GM19023 (cell line): Measurements from ENCODE around the gene VPS13C.

Source experiments
- ATAC-seq: cut with Tn5 transposase; IDR thresholded peaks from one replicate; pipeline ENCODE4 v1.9.1; 2021; ENCODE audit warnings: mild to moderate bottlenecking, moderate library complexity; ENCODE audit not compliant: unreplicated experiment

Gene VPS13C

DNA sequence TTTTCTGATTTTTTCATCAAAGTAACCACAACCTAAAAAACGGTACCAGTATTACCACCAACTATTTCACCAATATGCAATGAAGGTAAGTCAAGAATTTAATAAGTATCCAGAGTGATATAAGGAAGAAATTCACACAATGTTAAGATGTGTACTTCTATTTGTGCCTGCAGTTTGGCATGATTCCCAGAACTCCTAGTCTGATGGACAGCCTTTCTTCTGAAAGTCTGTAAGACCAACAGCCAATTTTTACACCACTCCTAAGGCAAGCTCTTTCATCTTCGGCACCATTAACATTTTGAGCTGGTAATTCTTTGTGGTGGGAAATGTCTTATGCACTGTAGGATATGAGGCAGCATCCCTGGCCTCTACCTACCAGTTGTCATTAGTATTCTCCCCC lies 108.3 kb downstream of the VPS13C start:
- no peak for ATAC-seq

DNA sequence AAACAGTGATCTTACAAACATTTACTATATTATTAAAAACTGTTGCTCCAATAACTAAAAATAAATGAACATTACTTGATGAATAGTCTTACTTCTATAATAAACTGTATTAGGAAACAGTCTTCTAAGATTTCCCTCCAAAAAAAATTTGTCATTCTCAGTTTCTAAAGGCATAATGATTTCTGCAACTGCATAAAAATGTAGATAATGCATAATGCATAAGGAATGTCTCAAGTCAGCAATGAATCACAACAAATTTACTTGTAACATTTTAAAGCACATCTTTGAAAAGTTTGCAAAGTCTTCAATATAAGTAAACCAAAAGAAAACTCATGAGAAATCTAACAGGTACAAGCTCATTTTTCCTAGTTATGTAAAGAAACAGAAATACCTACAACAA lies 113.5 kb downstream of the VPS13C start:
- no peak for ATAC-seq

DNA sequence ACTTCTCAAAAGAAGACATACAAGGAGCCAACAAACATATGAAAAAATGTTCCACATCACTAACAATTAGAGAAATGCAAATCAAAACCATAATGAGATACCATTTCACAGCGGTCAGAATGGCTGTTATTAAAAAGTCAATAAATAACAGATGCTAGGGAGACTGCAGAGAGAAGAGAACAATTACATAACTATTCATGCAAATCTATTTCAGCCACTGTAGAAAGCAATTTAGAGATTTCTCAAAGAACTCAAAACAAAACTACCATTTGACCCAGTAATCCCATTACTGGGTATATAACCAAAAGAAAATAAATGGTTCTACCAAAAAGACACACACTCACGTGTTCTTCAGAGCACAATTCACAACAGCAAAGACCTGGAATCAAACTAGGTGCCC lies 116.3 kb downstream of the VPS13C start:
- ATAC-seq = no peak

DNA sequence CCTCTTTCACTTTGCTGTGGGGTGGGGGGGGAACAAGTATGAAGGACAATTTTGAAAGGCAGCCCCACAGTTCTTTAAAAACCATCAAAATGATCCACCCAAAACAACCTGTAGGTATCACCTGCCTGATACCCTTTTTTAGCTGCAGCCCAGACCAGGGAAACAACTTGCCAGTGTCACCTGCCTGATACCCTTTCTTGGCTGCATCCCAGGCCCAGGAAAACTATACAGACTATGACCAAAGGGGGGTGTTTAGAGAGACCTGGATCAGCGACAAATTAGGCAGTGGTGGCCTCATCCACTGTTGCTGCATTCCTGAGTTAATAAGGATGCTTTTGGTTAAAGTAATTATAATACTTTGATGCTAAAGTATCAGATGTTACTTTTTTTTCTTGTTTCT lies 122.0 kb downstream of the VPS13C start:
- no peak for ATAC-seq

DNA sequence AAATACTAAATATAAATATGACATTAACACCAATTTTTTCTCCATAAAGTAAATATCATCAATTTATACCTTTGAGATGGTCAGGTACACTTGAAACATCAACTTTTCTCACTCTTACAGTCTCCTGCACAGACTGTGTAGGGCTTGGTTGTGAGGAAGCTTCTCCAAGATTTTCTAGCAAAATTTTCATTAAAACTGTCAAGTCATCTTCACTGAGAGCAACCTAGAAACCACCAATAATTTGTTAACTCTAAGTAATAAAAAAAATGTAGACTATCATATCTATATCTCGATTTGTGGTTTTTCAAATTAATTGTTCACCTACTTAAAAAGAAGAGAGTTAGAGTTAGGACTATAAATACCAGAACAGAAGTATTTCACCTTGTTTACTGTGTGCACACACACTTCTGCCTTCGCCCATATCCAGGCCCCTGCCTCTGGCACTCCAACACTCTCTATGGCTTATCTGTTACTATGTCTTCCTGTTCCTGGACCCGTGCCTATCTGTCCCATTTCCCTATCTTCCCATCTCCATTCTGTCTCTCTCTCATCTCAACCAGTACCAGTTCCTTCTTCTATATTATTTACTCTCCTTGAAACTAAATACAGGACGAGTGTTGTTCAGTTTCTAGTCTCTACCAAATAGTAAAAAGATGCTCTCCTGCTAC lies 123.6 kb downstream of the VPS13C start:
- no peak for ATAC-seq

DNA sequence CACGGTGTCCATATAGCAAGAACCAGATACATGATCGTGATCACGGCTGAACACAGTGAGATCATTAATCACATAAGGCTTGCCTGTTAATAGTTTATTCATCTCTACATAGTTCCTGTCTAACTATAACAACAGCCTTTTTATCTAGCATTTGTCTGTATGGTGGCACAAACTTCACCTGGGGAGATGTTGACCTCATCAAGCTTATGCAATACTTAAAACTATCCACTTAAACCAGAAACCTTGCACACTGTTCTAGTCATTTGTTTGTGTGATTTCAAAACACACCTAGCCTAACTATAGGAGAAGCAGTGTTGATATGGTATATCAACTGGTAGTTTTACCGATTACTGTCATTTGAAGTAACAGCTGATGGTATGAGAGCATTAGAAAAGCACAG lies 124.8 kb downstream of the VPS13C start:
- ATAC-seq = no peak

DNA sequence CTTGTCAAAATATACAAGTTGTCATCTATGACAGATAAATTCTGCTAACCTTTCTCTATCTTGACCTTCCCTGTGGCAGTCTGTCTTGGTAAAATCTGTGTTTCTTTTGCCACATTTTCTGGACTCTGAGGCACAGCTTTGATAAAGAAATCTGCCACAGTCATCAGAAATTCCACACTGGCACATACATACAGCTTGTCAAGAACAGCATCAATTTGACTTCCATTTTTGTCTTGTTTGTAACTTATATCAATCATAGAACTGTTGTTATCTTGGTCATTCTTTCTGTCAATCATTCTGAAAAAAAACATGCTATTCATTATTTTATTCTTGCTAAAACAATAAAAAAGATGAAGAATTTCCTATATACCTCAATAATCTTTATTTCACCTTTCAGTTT lies 130.8 kb downstream of the VPS13C start:
- no peak for ATAC-seq

DNA sequence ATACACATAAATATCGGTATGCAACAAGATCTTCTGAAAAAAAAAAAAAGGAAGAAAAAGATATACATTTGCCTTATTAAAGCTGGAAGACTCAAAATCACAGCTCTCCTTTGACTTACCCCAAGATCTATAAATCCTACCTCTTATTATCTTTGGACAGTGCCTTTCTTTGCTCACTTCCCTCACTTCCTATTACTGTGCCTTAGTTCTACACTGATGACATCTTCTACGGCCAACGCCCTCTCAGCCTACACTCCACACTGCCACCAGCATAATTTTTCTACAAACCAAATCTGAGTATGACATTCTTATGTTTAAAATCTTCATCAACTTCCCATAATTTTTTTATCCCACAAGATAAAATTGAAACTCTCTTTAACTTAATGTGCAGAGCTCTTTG lies 137.1 kb downstream of the VPS13C start:
- ATAC-seq = no peak

DNA sequence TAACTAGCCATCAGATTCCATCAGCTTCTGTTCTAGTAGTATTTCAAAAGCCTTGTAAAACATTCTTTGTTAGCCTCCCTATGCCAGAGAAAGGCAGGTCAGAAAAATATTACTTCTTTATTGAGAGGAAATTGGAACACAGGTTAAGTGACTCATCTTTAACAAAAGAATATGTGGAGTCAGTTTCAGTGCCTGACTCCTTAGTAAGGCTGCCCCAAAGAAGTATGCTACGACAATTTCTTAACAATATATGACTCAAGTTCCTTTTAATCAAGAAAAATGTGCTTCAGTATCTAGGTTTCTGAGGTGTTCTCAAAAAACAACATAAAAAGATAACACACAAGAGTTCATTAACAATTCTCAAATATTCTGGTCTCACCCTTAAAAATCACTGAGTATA lies 139.2 kb downstream of the VPS13C start:
- no peak for ATAC-seq

DNA sequence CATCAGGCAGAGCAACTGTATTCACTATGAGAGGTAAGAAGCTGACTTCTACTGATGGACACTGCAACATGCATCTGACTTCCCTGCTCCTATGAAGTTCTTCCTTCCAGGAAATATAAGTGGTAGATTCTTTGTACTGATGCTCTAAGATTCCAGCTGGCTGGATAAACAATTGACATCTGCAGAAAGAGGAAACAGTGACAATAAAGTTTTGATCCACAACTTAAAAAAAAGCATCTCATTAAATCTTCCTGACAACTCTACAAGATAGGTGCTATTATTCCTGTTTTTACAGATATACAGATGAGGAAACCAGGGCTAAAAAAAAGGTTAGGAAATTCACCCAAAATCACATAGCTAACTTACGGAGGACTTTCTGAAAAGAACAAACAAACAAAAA lies 142.8 kb downstream of the VPS13C start:
- ATAC-seq = no peak

DNA sequence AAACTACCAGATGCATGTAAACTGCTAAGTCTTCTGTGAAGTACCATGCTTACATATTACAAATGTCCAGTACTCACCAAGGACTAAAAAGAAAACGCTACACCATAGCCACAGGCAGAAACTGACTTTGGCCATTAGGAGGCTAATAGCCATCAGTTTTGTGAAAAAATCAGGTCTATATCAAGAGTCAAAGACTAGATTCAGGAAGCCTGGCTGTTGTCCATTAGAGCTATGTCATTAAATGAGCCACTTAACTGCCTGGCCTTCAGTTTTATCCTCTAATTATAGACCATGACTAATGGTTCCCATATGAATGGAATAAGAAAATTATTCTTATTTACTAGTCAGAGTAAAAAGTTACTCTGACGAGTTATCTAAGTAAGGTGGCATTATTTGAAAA lies 144.1 kb downstream of the VPS13C start:
- ATAC-seq = no peak

DNA sequence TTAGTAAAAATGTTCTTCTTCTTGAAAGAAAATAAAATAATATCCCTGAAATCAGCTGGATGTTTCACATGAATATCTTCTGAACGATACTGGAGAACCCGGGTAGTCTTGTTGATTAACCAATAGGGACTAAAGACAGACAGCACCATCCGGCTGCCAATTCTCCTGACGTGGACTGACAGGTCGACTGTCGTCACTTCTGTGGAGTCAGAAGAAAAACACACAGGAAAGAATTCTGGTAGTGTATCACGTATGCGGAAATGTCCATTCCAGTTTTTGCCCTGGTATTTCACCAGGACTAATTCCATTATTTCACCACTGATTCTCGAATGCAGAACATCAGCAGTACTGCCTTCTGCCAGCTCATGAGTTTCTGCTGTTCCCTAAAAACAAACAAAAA lies 144.6 kb downstream of the VPS13C start:
- ATAC-seq = no peak

DNA sequence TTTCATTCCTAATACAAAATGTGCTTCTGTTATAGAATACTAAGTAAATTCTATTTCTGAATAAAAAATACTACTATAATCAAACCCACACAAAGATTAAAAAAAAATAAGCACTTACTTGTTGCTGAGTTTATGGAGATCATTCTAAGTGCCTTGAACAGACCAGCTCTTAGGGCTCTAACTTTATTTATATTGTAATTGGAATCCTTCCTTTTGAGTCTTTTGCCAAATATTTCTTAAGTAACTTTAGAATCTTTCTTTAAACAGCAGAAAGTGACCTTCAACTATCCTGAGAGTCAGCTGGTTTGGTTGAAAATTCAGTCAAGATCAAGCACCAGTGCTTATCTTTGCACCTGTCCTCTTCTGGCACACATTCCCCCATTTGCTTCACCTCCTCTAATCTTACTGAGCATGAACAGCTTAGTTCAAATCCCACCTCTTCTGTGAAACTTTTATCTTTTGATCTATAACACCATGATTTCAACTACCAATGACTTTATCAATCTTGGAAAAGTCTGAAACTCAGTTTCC lies 149.3 kb downstream of the VPS13C start:
- no peak for ATAC-seq

DNA sequence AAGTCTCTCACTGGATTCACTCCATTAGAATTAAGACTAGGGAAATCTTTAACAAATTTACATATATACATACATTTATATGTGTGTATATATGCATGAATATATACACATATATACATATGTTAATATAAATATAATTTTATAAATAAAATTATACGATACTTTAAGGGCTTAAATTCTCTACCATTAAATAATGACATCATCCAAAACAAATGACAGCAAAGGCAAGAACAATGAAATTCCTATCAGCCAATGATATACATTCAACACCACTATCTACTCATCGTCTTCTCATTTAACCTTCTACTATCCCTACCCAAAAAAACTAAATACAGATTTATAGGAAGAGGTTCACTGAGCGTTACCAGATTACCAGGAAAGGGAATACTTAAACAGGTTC lies 152.0 kb downstream of the VPS13C start:
- no peak for ATAC-seq

DNA sequence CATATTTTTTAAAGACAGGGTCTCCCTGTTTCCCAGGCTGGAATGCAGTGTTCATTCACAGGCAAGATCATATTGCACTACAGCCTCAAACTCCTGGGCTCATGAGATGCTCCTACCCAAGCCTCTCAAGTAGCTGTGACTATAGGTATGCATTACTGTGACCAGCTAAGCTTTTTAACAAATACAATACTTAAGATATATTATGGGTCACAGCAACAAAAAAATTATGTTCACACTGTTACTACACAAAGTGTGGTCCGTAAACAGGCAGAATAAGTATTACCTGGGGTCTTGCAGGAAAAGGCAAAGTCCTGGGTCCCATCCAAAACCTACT lies 152.5 kb downstream of the VPS13C start:
- ATAC-seq = no peak

DNA sequence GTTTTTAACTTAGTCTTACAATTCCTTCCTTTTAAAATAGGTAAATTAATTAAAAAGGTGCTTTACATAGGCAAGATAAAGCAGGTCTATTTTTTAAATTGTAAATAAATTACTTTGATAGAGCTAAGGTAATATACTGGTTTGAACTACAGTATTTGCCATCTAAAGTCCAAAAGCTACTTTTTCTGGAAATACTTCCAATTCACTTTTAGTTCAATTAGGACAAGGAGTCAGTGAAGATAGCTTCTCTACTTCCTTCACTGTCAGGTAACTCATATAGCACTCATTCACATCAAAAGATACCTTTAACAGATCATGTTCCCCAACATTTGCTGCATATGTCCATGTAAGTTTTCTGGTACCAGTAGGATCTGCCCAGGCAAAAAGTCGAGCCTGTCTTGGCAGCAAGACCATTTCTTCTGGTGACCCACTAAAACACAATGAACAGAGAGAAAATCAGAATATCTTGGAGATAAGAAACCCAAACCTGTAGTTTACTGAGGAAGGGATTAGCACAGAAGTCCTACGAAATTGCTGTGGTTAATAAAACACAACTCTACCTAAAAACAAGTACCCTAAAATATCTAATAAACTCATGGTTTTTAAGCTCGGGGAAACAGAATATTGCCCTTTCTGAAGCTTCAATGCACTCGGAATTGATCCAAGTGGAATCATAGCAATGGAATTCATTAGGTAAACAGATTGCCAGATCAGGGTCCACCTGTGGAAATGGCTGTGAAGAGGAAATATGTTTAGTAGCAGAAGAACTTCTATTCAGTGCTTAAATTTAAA lies 153.1 kb downstream of the VPS13C start:
- no peak for ATAC-seq

DNA sequence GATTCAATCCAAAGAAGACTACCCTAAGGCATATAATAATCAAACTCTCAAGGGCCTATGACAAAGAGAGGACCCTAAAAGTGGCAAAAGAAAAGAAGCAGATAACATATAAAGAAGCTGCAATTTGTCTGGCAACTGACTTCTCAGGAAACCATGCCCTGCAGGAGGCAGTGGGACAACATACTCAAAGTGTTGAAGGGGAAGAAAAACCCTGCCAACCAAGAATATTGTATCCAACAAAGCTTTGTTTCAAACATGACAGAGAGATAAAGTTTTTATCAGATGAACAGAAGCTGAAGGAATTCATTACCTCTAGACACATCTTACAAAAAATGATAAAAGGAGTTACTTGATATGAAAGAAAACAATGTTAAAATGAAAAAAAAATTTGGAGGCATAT lies 167.1 kb downstream of the VPS13C start:
- ATAC-seq = no peak

DNA sequence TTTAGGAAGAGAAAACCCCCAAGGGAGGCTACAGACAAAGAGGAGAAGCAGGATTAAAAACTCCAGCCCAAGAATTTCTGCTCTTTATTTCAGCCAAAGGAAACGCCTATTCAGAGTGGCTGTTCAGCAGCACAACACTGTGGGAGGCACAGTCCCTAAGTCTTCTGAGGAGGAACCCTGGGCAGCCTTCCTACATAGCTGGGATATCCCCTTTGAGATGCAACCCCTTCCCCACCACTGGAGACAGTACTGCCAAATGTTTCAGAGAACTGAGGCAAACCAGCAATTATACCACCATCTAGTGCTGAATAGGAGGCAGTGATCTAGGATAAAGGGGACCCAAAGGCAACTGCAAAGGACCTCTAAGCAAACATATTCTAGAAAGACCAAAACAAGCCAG lies 168.1 kb downstream of the VPS13C start:
- ATAC-seq = no peak

DNA sequence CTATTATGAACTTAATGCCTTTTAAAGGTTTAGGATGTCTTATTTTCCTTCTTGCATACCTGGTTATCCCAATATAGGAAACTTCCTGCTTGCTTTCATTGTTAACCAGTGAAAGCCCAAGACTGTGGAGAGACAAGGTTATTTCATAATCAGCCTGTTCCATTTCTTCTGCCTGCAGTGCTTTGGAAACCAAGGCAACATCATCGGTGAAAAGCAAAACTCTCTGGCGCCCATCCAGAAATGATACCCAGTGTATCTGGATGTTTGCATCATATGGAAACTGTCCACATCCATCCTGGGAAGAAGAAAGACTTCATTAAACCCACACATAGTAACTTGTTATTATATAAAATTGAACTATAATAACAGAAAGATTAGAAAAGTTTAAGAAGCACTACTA lies 170.1 kb downstream of the VPS13C start:
- no peak for ATAC-seq

DNA sequence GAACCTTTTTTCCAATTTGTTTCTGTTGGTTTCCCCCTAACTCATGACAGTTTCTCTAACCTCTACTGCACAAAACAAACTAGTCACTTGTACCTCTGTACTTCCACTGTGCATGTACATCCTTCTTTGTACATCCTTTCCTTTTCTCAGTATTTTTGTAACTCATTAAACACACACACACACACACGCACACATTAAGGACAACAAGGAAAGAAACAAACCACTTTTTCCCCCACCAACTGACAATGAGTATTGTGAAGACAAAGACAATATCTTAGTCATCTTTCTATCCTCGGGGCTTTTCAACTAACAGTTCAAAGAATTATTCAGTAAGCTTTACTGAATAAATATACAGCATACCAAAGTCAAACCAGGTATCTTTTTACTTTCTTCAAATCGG lies 170.5 kb downstream of the VPS13C start:
- ATAC-seq = no peak

DNA sequence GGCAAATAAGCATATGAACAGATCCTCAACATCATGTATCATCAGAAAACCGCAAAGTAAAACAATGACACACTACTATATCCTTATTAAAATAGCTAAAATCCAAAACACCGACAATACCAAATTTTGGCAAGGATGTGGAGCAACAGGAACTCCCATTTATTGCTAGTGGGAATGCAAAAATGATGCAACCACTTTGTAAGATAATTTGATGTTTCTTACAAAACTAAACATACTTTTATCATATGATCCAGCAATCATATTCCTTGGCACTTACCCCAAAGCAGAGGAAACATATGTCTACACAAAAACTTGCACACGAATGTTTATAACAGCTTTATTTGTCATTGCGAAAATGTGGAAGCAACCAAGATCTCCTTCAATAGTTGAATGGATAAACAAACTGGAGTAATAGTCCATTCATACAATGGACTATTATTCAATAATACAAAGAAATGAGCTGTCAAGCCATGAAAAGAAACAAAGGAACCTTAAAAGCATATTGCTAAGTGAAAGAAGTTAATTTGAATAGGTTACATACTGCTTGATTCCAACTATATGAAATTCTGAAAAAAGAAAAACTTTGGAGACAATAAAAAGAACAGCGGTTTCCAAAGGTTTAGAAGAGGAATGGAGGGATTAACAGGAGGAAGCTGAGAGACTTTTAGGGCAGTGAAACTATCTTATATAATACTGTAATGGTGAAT lies 172.0 kb downstream of the VPS13C start:
- ATAC-seq = no peak

DNA sequence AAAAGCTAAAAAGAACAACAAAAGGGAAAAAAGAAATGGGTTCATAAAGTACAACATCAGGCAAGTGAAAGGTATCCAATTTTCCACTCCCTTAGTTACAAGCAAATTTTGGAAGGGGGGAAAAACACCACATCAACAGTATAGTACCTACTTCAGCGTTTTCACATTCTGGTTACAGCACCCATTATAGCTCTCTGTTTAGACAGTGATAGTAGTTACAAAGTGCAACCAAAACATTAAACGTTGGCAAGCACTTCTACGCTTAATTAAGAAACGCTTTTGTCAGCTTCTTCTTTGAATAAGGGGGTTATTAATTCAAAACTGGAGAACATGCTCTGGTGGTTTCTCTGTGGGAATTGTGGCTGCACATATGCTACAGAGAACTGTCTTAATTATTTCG lies 180.2 kb downstream of the VPS13C start:
- no peak for ATAC-seq
